Stimulated activated naive CD4-positive, alpha-beta T cell (primary cell): ENCODE measurements around the gene HYLS1.

Source experiments
- DNase-seq, 6 experiments: peaks; one replicate each; lab custom pipeline; 2025; lab: John Stamatoyannopoulos, UW

HYLS1 gene

GRCh38 chr11:125949271-125950177, 62.1 kb downstream of the HYLS1 start:
- no peak for DNase-seq

GRCh38 chr11:125950178-125950490, 62.7 kb downstream of the HYLS1 start:
- no peak for DNase-seq
